Hepatocyte (in vitro differentiated cells): ENCODE data around the gene SOBP. TPM values are rescaled to one million over a fixed set of nuclear protein-coding genes. Genes with fewer than 3 reads are reported as not detected.

Source experiments
- DNase-seq: peaks from one replicate; pipeline ENCODE4 v3.0.0-alpha.2; 2016; ENCODE audit warnings: low spot score
- H2AFZ ChIP-seq: fragments of 200-600 bp; sonication (generic); 2 replicates; pipeline ENCODE4 v1.6.0; 2016; ENCODE audit warnings: antibody characterized with exemption, mild to moderate bottlenecking
- H3K27ac ChIP-seq: fragments of 200-600 bp; sonication (generic); 2 replicates; pipeline ENCODE4 v1.5.1; 2016; ENCODE audit warnings: mild to moderate bottlenecking
- H3K27me3 ChIP-seq: fragments of 200-600 bp; sonication (generic); 2 replicates; pipeline ENCODE4 v1.6.1; 2016
- H3K36me3 ChIP-seq: fragments of 200-600 bp; sonication (generic); replicated peaks from 2 replicates; pipeline ENCODE4 v1.5.1; 2016; ENCODE audit warnings: low read depth; ENCODE audit not compliant: insufficient read depth
- H3K4me1 ChIP-seq: fragments of 200-600 bp; sonication (generic); 2 replicates; pipeline ENCODE4 v1.5.1; 2016; ENCODE audit warnings: mild to moderate bottlenecking, moderate library complexity; ENCODE audit not compliant: insufficient read depth
- H3K4me2 ChIP-seq: fragments of 200-600 bp; sonication (generic); 2 replicates; pipeline ENCODE4 v1.6.0; 2016
- H3K4me3 ChIP-seq: fragments of 200-600 bp; sonication (generic); 2 replicates; pipeline ENCODE4 v1.5.1; 2016; ENCODE audit warnings: mild to moderate bottlenecking
- H3K79me2 ChIP-seq: fragments of 200-600 bp; sonication (generic); 2 replicates; pipeline ENCODE4 v1.6.0; 2017; ENCODE audit warnings: mild to moderate bottlenecking
- H3K9me2 ChIP-seq: fragments of 200-600 bp; sonication (generic); replicated peaks from 2 replicates; pipeline ENCODE4 v1.6.0; 2017; ENCODE audit warnings: mild to moderate bottlenecking; ENCODE audit not compliant: insufficient read depth
- H3K9me3 ChIP-seq: fragments of 200-600 bp; sonication (generic); 2 replicates; pipeline ENCODE4 v1.5.1; 2016; ENCODE audit warnings: low read depth, mild to moderate bottlenecking
- H4K20me1 ChIP-seq: fragments of 200-600 bp; sonication (generic); 2 replicates; pipeline ENCODE4 v1.6.0; 2016; ENCODE audit warnings: mild to moderate bottlenecking; ENCODE audit not compliant: insufficient read depth, poor library complexity, severe bottlenecking
- CTCF ChIP-seq: fragments of 200-600 bp; sonication (generic); IDR thresholded peaks from 2 replicates; pipeline ENCODE4 v1.5.1; 2016; ENCODE audit warnings: antibody characterized with exemption, mild to moderate bottlenecking; ENCODE audit not compliant: poor library complexity
- EZH2 ChIP-seq: fragments of 200-600 bp; sonication (generic); IDR thresholded peaks from 2 replicates; pipeline ENCODE4 v1.6.1; 2016; ENCODE audit warnings: antibody characterized with exemption, mild to moderate bottlenecking, borderline replicate concordance
- EZH2phosphoT487 ChIP-seq: fragments of 200-600 bp; sonication (generic); IDR thresholded peaks from one replicate; pipeline ENCODE4 v1.6.1; 2018; ENCODE audit warnings: antibody characterized with exemption, mild to moderate bottlenecking, low read depth, moderate library complexity; ENCODE audit not compliant: unreplicated experiment, severe bottlenecking
- WGBS: methylation state at CpG from one replicate; pipeline ENCODE4 v1.1.6; 2016; ENCODE audit warnings: low lambda C conversion rate; ENCODE audit errors: missing lambda C conversion rate; 5-methylcytosine and 5-hydroxymethylcytosine counted together
- polyA plus RNA-seq: library from polyadenylated mRNA; unstranded; fragments of >200 nt; fragmentation: Nextera tagmentation; extraction: Ambion mirVana; gene quantifications from 2 replicates; pipeline ENCODE4 v1.2.1, GENCODE V29; 2016
- total RNA-seq: library from RNA; depleted of rRNA; stranded (reverse); fragments of >200 nt; gene quantifications from 2 replicates; pipeline ENCODE4 v1.2.3, GENCODE V29; 2014

SOBP gene
- total and polyA plus RNA-seq, 2 experiments from 2014 or later: 2.1 to 2.2 TPM

- Histone ChIP-seq H3K4me2 (no peak overlapping the region), H3K9me3 (no peaks in the 10 kb centered on the region), H3K36me3 (no peaks in the 10 kb centered on the region), H3K27ac (no peak overlapping the region), H3K4me3 (no peak overlapping the region), H2AFZ (no peak overlapping the region), H4K20me1 (no peaks in the 10 kb centered on the region), H3K4me1 (no peaks in the 10 kb centered on the region), H3K9me2 (no peaks in the 10 kb centered on the region), H3K79me2 (no peaks in the 10 kb centered on the region), H3K27me3 (no peaks in the 10 kb centered on the region)
- no peak for DNase-seq
- 98% methylated on average over 2 of the region's 2 CpGs for WGBS
- TF ChIP-seq EZH2: no peak
- TF ChIP-seq CTCF: no peak
- TF ChIP-seq EZH2phosphoT487: no peak
Measured at GRCh38 chr6:107594736-107595135, 104.8 kb downstream of the SOBP start.

GRCh38 chr6:107598091-107598490 is 108.2 kb downstream of the SOBP start:
- Histone ChIP-seq H3K9me2 (no peaks in the 10 kb centered on the region), H3K9me3 (no peaks in the 10 kb centered on the region), H2AFZ (no peak overlapping the region), H3K36me3 (no peaks in the 10 kb centered on the region), H3K27ac (no peak overlapping the region), H3K4me1 (peaks cover 14% of the 10 kb centered on the region), H3K4me3 (no peak overlapping the region), H4K20me1 (no peaks in the 10 kb centered on the region), H3K27me3 (no peaks in the 10 kb centered on the region), H3K79me2 (no peaks in the 10 kb centered on the region), H3K4me2 (no peak overlapping the region)
- no peak for DNase-seq
- TF ChIP-seq CTCF (no peak), EZH2phosphoT487 (no peak), EZH2 (no peak)
- WGBS: 96% methylated on average over 6 of the region's 6 CpGs

- WGBS: 86% methylated on average over 4 of the region's 4 CpGs
- no peaks in the 10 kb centered on the region for H4K20me1 ChIP-seq
- H3K9me2 ChIP-seq: no peaks in the 10 kb centered on the region
- TF ChIP-seq EZH2phosphoT487: no peak
- no peak for TF ChIP-seq CTCF
- TF ChIP-seq EZH2: no peak
- H3K79me2 ChIP-seq: no peaks in the 10 kb centered on the region
- H2AFZ ChIP-seq: no peak overlapping the region
- no peak overlapping the region for H3K4me3 ChIP-seq
- peaks cover 14% of the 10 kb centered on the region for H3K4me1 ChIP-seq
- H3K36me3 ChIP-seq: no peaks in the 10 kb centered on the region
- no peak for DNase-seq
- no peak overlapping the region for H3K27ac ChIP-seq
- H3K4me2 ChIP-seq: no peak overlapping the region
- H3K27me3 ChIP-seq: no peaks in the 10 kb centered on the region
- H3K9me3 ChIP-seq: no peaks in the 10 kb centered on the region
Measured at GRCh38 chr6:107599043-107599442, 109.1 kb downstream of the SOBP start.

- no peak overlapping the region for H3K4me2 ChIP-seq
Measured at GRCh38 chr6:107600121-107600520, 110.2 kb downstream of the SOBP start.

More at GRCh38 chr6:107600121-107600520, 110.2 kb downstream of the SOBP start:
- 82% methylated on average over 5 of the region's 5 CpGs for WGBS
- Histone ChIP-seq H2AFZ (no peak overlapping the region), H3K9me2 (no peaks in the 10 kb centered on the region), H3K27ac (no peak overlapping the region), H3K79me2 (no peaks in the 10 kb centered on the region), H4K20me1 (no peaks in the 10 kb centered on the region), H3K9me3 (no peaks in the 10 kb centered on the region), H3K27me3 (no peaks in the 10 kb centered on the region), H3K4me3 (no peak overlapping the region), H3K36me3 (no peaks in the 10 kb centered on the region), H3K4me1 (peaks cover 14% of the 10 kb centered on the region)
- DNase-seq: no peak
- TF ChIP-seq CTCF (no peak), EZH2phosphoT487 (no peak), EZH2 (no peak)
